B cell (primary cell): ENCODE measurements around the gene MEIKIN. TPM values are rescaled to one million over a fixed set of nuclear protein-coding genes. Genes with fewer than 3 reads are reported as not detected.

ENCODE experiments used
- ATAC-seq: fragments of 200-7000 bp; cut with Tn5 transposase; one replicate; pipeline ENCODE4 v1.10.0; 2021; ENCODE audit warnings: low read depth, mild to moderate bottlenecking, moderate number of reproducible peaks, moderate library complexity
- CTCF ChIA-PET: fragments of 350-600 bp; sonication (Branson Sonifier 250); formaldehyde crosslinking; loops from one replicate; lab custom pipeline; 2021; ENCODE audit warnings: antibody characterized with exemption, inconsistent platforms; lab: Charles Lee
- POLR2A ChIA-PET: fragments of 350-600 bp; sonication (Branson Sonifier 250); formaldehyde crosslinking; loops from one replicate; lab custom pipeline; 2021; ENCODE audit warnings: antibody characterized with exemption; lab: Charles Lee
- DNase-seq: peaks from one replicate; pipeline ENCODE4 v3.0.0; 2013
- H2AFZ ChIP-seq: 2 replicates; pipeline ENCODE4 v1.6.1; 2012; ENCODE audit warnings: mild to moderate bottlenecking, low read depth, low read length; ENCODE audit not compliant: insufficient read depth, poor library complexity, severe bottlenecking
- H3K27ac ChIP-seq, 2 donors: 1 replicate in 1 of 2; 2 replicates in 1 of 2; pipeline ENCODE4 v1.5.1; 2012 to 2013; ENCODE audit warnings: low read length in 2 of 2, mild to moderate bottlenecking in 2 of 2, moderate library complexity in 1 of 2
- H3K27me3 ChIP-seq, 4 experiments: fragments of 200-600 bp in 1 of 4; sonication (generic) in 1 of 4; replicated peaks in 1 of 4; 1 replicate in 2 of 4; 2 replicates in 2 of 4; pipeline versions ENCODE4 v1.6.1 to v1.7.0; 2013 to 2016; ENCODE audit warnings: low read length in 3 of 4, mild to moderate bottlenecking in 2 of 4, mixed read lengths in 1 of 4, moderate library complexity in 1 of 4; ENCODE audit not compliant: insufficient read depth in 4 of 4, control insufficient read depth in 3 of 4; ENCODE audit errors: control extremely low read depth in 1 of 4
- H3K36me3 ChIP-seq, 2 experiments: replicated peaks in 1 of 2; 1 replicate in 1 of 2; 2 replicates in 1 of 2; pipeline versions ENCODE4 v1.6.1 to v1.7.1; 2013; ENCODE audit warnings: low read length in 1 of 2; ENCODE audit not compliant: insufficient read depth in 2 of 2, control insufficient read depth in 1 of 2; ENCODE audit errors: control extremely low read depth in 1 of 2, extremely low read depth in 1 of 2
- H3K4me1 ChIP-seq, 2 donors: fragments of 200-600 bp in 1 of 2; sonication (generic) in 1 of 2; 1 replicate in 1 of 2; 2 replicates in 1 of 2; pipeline versions ENCODE4 v1.5.1 to v1.6.1; 2013 to 2017; ENCODE audit warnings: low read length in 2 of 2; ENCODE audit not compliant: control insufficient read depth in 2 of 2, insufficient read depth in 2 of 2
- H3K4me2 ChIP-seq: replicated peaks from 2 replicates; pipeline ENCODE3; 2012; ENCODE audit warnings: mild to moderate bottlenecking, low read depth, low read length; ENCODE audit not compliant: poor library complexity, severe bottlenecking
- H3K4me3 ChIP-seq, 5 experiments: fragments of 200-600 bp in 1 of 5; sonication (generic) in 1 of 5; 1 replicate in 3 of 5; 2 replicates in 2 of 5; pipeline versions ENCODE4 v1.5.1 to v1.7.0; 2011 to 2016; ENCODE audit warnings: low read length in 4 of 5, mild to moderate bottlenecking in 4 of 5, low read depth in 2 of 5, control low read depth in 1 of 5, moderate library complexity in 1 of 5; ENCODE audit not compliant: insufficient read depth in 1 of 5; ENCODE audit errors: control extremely low read depth in 1 of 5, extremely low read depth in 1 of 5
- H3K79me2 ChIP-seq: fragments of 200-600 bp; sonication (generic); one replicate; pipeline ENCODE4 v1.6.0; 2016; ENCODE audit warnings: low read length; ENCODE audit not compliant: control insufficient read depth, insufficient read depth
- H3K9ac ChIP-seq: fragments of 200-600 bp; sonication (generic); 2 replicates; pipeline ENCODE4 v1.6.1; 2017; ENCODE audit warnings: mild to moderate bottlenecking, low read length, moderate library complexity
- H3K9me3 ChIP-seq, 3 donors: one replicate each; pipeline versions ENCODE4 v1.6.1 to v1.7.1; 2013; ENCODE audit warnings: low read length in 2 of 3; ENCODE audit not compliant: control insufficient read depth in 2 of 3, insufficient read depth in 1 of 3; ENCODE audit errors: control extremely low read depth in 1 of 3
- H4K20me1 ChIP-seq: 2 replicates; pipeline ENCODE4 v1.6.0; 2012; ENCODE audit warnings: mild to moderate bottlenecking, low read length; ENCODE audit not compliant: insufficient read depth, control insufficient read depth, poor library complexity, severe bottlenecking
- H3K27ac Mint-ChIP-seq: one replicate; pipeline ENCODE4 v1.8.0; 2021; ENCODE audit warnings: mixed read lengths
- H3K27me3 Mint-ChIP-seq: one replicate; pipeline ENCODE4 v1.8.0; 2021; ENCODE audit warnings: mixed read lengths
- H3K4me1 Mint-ChIP-seq: one replicate; pipeline ENCODE4 v1.8.0; 2021; ENCODE audit warnings: mixed read lengths
- H3K4me3 Mint-ChIP-seq: one replicate; pipeline ENCODE4 v1.8.0; 2021; ENCODE audit warnings: mixed read lengths
- H3K9me3 Mint-ChIP-seq: one replicate; pipeline ENCODE4 v1.8.0; 2022; ENCODE audit warnings: mixed read lengths; ENCODE audit not compliant: insufficient read depth
- EZH2 ChIP-seq: IDR thresholded peaks from 2 replicates; pipeline ENCODE4 v1.6.1; 2012; ENCODE audit warnings: borderline replicate concordance, low read depth, mild to moderate bottlenecking, moderate library complexity, low read length; ENCODE audit not compliant: insufficient read depth, poor library complexity, severe bottlenecking
- WGBS: methylation state at CpG from one replicate; pipeline ENCODE4 v1.1.5; 2013; ENCODE audit warnings: missing lambda C conversion rate; ENCODE audit not compliant: insufficient coverage; 5-methylcytosine and 5-hydroxymethylcytosine counted together
- intact Hi-C: fragments of 100-400 bp; cut with micrococcal nuclease; formaldehyde crosslinking; loops from one replicate; pipeline ENCODE4 v1.10.0; 2022
- polyA minus RNA-seq: library from RNA; depleted of rRNA, polyadenylated mRNA; stranded (reverse); fragments of >200 nt; gene quantifications from 2 replicates; pipeline ENCODE4 v1.2.3, GENCODE V29; 2012
- polyA plus RNA-seq: library from polyadenylated mRNA; depleted of rRNA; stranded (reverse); fragments of >200 nt; gene quantifications from 2 replicates; pipeline ENCODE4 v1.2.3, GENCODE V29; 2012
- total RNA-seq, 2 donors: library from RNA; stranded (reverse); fragments of 120-200 nt in 1 of 2; gene quantifications; 1 replicate in 1 of 2; 2 replicates in 1 of 2; pipeline versions ENCODE4 v1.2.3 to v1.2.4, GENCODE V29; 2013 to 2022
- TF ChIP-seq, protein P1 (sequence below): fragments of 200-600 bp; IDR thresholded peaks from one replicate; pipeline ENCODE4 v1.8.0; 2022; ENCODE audit warnings: antibody characterized with exemption, mild to moderate bottlenecking

Gene MEIKIN, protein sequence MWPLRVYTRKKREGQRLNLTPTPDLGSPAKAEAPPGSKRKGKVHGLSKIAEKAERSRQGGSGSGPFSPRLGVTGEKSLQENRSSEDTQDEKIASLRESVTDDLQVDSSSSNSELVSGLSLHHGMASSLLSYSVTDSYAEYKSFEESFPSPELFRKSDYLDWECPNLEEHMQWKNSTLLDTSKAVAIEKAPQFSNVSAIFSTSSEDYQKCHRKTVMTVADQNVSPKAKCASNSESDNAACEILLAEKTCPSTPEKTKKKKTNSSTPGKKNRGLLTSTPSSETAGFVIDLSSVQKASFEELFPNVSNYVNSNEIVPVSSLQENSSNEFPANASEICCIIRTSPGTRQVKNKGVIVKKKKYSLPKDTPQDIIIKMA
- 0.75 TPM in 1 of 2 replicates, not detected in the other for total RNA-seq
- 0.09 TPM for total RNA-seq (2013)
- not detected in 2 replicates for polyA plus RNA-seq
- polyA minus RNA-seq: 0.21 TPM in 1 of 2 replicates, not detected in the other

DNA sequence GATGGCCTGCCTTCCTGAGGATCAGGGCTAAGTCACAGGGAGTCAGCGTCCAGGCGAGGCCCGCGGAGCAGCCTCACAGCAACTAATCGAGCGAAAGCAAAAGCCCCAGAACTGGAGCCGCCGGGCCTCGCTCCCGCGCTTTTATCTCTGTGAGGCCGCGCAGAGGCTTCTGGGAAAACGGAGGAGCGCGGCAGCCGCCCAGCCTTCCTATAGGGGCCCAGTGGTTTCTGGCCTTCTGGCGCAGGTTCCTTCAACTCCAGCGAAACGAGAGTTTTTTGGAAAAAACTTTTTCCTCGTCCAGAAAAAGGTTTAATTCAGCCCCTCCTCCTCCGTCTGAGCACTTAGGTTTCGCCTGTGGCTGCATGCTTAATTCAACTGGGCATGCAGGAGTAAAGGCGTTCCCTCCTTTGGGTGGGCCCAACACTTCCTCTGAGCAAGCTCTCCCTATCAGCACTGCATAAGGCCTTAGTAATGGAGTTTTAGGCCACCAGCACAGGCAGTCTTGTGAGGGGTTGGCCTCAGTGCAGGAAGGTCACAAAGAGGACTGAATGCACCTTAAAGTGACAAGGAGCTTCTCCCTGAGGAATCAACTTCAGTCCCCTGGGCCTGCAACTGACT is at the start of gene MEIKIN:
MEIKIN (minus strand) TSS at position 113 of the 618 bp plus-strand sequence. CDS start 158 bp downstream, outside the sequence.
- Histone ChIP-seq H3K9ac (no peak within 1 kb of the TSS), H2AFZ (no peak within 1 kb of the TSS), H3K4me1 (no peaks in the 10 kb centered on the region), H3K27me3 (peaks cover 0 to 5% (median 0%) of the 10 kb centered on the region in 4 experiments), H3K9me3 (peaks cover 0 to 11% (median 0%) of the 10 kb centered on the region in 3 donors), H4K20me1 (no peaks in the 10 kb centered on the region), H3K36me3 (no peaks in the 10 kb centered on the region), H3K4me3 (no peak within 1 kb of the TSS), H3K79me2 (no peaks in the 10 kb centered on the region), H3K4me2 (no peak within 1 kb of the TSS), H3K27ac (no peak within 1 kb of the TSS)
- 96% methylated on average over 24 of the region's 24 CpGs for WGBS
- ATAC-seq (no peak), DNase-seq (no peak)
- Mint-ChIP-seq H3K4me1 (peaks cover 8% of the 10 kb centered on the region), H3K4me3 (no peak within 1 kb of the TSS), H3K9me3 (no peaks in the 10 kb centered on the region), H3K27ac (no peak within 1 kb of the TSS), H3K27me3 (peaks cover 15% of the 10 kb centered on the region)
- TF ChIP-seq, protein P1, sequence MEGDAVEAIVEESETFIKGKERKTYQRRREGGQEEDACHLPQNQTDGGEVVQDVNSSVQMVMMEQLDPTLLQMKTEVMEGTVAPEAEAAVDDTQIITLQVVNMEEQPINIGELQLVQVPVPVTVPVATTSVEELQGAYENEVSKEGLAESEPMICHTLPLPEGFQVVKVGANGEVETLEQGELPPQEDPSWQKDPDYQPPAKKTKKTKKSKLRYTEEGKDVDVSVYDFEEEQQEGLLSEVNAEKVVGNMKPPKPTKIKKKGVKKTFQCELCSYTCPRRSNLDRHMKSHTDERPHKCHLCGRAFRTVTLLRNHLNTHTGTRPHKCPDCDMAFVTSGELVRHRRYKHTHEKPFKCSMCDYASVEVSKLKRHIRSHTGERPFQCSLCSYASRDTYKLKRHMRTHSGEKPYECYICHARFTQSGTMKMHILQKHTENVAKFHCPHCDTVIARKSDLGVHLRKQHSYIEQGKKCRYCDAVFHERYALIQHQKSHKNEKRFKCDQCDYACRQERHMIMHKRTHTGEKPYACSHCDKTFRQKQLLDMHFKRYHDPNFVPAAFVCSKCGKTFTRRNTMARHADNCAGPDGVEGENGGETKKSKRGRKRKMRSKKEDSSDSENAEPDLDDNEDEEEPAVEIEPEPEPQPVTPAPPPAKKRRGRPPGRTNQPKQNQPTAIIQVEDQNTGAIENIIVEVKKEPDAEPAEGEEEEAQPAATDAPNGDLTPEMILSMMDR: no peak
- TF ChIP-seq EZH2: no peak
- intact Hi-C loops: no loop called here
- CTCF ChIA-PET: no interaction called here
- POLR2A ChIA-PET: no interaction called here
